Natural killer cell treated with Interleukin-12 subunit alpha and Interleukin-12 subunit beta and Interleukin-15 and Interleukin-18, amount 100 ng/mL, for 72 hours (primary cell): ENCODE measurements around the gene MSL1. TPM values are rescaled to one million over a fixed set of nuclear protein-coding genes. Genes with fewer than 3 reads are reported as not detected.

ENCODE experiments used
- ATAC-seq, 2 donors: fragments of 150-1000 bp; cut with Tn5 transposase in 1 of 2; sonication (Bioruptor Pico), chemical (Tn5 transposase) in 1 of 2; 2 replicates each; pipeline ENCODE4 v1.10.0; 2021
- DNase-seq: peaks from one replicate; pipeline ENCODE4 v3.0.0; 2022; ENCODE audit warnings: low spot score
- H3K27ac Mint-ChIP-seq, 2 donors: 1 replicate in 1 of 2; 2 replicates in 1 of 2; pipeline ENCODE4 v1.8.0; 2022; ENCODE audit warnings: mixed read lengths in 2 of 2, mild to moderate bottlenecking in 1 of 2, moderate library complexity in 1 of 2
- H3K27me3 Mint-ChIP-seq, 2 donors: 1 replicate in 1 of 2; 2 replicates in 1 of 2; pipeline ENCODE4 v1.8.0; 2022; ENCODE audit warnings: mixed read lengths in 2 of 2
- H3K36me3 Mint-ChIP-seq: one replicate; pipeline ENCODE4 v1.8.0; 2022; ENCODE audit warnings: mixed read lengths
- H3K4me1 Mint-ChIP-seq, 2 donors: 1 replicate in 1 of 2; 2 replicates in 1 of 2; pipeline ENCODE4 v1.8.0; 2022; ENCODE audit warnings: low read depth in 2 of 2, mixed read lengths in 2 of 2, mild to moderate bottlenecking in 1 of 2
- H3K4me3 Mint-ChIP-seq: one replicate; pipeline ENCODE4 v1.8.0; 2022; ENCODE audit warnings: mixed read lengths
- H3K9me3 Mint-ChIP-seq: 2 replicates; pipeline ENCODE4 v1.8.0; 2022; ENCODE audit warnings: mixed read lengths
- total RNA-seq, 2 donors: library from RNA; stranded (reverse); gene quantifications; one replicate each; pipeline ENCODE4 v1.2.3, GENCODE V29; 2022

The MSL1 gene
- total RNA-seq, 2 donors from 2014 or later, result 79.8 to 102 TPM

DNA sequence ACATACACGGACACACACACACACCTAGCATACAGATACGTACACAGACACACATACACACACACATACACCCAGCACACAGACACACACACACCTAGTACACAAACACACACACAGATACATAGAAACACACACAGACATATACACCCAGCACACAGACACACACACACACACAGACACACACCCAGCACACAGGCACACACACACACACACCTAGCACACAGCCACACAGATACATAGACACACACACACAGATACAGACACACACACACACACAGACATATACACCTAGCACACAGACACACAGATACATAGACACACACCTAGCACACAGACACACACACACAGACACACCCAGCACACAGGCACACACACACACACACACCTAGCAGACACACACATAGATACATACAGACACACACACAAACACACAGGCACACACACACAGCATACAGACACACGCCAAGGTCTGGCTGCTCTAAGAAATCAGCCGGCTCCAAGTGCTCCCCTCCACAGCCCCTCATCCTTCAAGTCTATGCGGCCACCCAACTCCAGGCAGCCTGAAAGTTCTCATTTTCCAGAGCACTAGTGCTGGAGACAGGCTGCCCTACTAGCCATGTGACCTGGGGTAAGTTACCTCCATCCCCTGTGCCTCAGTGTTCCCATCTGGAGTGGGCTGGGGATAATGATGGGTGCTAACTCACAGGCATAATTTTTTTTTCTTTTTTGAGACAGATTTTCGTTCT lies 34.5 kb upstream of the MSL1 start:
- DNase-seq, result no peak
- Mint-ChIP-seq H3K27me3 (no peaks in the 10 kb centered on the region), H3K27ac (no peak overlapping the region), H3K9me3 (no peaks in the 10 kb centered on the region), H3K4me3 (no peak overlapping the region), H3K4me1 (peaks cover 4 to 6% of the 10 kb centered on the region in 2 donors), H3K36me3 (no peaks in the 10 kb centered on the region)
- no peak for ATAC-seq

GRCh38 chr17:40087903-40088718 lies 33.7 kb upstream of the MSL1 start:
- no peaks in the 10 kb centered on the region for H3K36me3 Mint-ChIP-seq
- no peaks in the 10 kb centered on the region for H3K27me3 Mint-ChIP-seq
- H3K9me3 Mint-ChIP-seq, result no peaks in the 10 kb centered on the region
- no peak overlapping the region for H3K4me3 Mint-ChIP-seq
- ATAC-seq (no peak), DNase-seq (no peak)
- peak overlapping the region in 1 of 2 donors; percentile 72 for H3K27ac Mint-ChIP-seq
- H3K4me1 Mint-ChIP-seq, result peaks cover 4 to 6% of the 10 kb centered on the region in 2 donors

DNA sequence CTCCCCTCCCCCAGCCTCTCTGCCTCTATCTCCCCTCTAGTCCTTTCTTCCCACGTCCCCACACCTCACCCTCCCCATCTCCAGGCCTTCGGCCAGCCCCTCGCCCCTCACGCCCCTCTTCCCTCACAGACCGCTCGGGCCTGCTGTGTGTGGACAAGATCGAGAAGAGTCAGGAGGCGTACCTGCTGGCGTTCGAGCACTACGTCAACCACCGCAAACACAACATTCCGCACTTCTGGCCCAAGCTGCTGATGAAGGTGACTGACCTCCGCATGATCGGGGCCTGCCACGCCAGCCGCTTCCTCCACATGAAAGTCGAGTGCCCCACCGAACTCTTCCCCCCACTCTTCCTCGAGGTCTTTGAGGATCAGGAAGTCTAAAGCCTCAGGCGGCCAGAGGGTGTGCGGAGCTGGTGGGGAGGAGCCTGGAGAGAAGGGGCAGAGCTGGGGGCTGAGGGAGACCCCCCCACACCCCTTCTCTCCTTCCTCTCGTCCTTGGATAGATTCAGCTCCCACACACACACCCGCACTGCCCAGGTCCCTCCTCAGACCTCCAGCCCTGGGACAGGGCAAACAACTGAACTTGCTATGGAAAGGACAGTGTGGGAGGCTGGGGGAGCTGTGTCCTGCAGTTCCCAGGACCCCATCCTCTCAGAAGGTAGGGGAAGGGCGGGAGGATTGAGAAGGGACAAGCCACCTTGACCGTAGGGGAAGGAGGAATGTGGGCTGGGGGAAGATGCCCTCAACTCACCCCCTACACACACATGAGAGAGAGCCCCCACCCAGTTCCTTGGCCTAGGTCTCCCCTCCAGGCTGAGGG lies 32.5 kb upstream of the MSL1 start:
- H3K27me3 Mint-ChIP-seq, result no peaks in the 10 kb centered on the region
- peak overlapping the region; percentile 39 to 72 for H3K27ac Mint-ChIP-seq
- H3K36me3 Mint-ChIP-seq, result no peaks in the 10 kb centered on the region
- H3K4me1 Mint-ChIP-seq, result peaks cover 9 to 16% of the 10 kb centered on the region in 2 donors
- H3K9me3 Mint-ChIP-seq, result no peaks in the 10 kb centered on the region
- ATAC-seq (no peak), DNase-seq (no peak)
- no peak overlapping the region for H3K4me3 Mint-ChIP-seq

DNA sequence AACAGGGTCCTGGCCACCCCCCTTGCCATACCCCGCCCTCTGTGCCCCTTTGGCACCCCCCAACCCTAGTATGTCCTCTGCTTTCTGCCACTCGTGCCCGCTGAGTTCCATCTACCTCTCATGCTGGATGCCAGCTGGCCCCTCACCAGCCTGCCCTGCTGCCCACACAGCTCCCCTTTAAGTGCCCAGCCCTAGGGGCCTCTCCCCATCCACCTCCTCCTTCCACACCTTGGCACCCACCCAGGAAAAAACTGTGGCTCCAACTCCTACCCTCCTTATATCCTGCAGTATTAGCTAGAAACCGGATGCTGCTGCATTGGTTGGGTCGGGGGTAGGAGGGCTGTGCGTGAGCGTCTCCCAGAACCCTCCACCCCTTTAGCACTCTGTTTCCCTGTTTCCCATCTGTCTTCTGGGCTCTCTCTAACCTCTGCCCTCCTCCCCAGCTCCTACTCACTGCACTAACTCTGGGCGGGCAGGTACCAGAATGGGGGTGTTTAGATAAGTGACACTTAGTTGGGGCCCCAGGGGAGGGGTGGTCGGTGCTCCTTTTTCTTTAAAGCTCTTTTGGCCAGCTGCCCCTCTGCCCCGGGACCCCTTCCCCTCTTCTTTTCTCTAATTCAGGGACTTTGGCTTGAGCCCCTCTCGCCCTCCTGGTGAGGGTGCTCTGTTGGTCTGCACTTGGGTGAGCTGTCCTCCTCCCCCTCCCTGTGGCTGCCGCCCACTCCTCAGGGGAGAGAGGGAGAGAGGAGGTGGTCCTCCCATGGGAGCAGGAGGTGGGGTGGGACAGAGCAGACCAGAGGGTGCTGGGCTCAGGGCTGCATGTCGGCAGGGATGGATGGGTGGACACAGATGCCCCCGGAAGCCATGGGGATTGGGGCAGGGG lies 31.3 kb upstream of the MSL1 start:
- ATAC-seq, result no peak
- H3K9me3 Mint-ChIP-seq, result no peaks in the 10 kb centered on the region
- peak overlapping the region in 1 of 2 donors; percentile 39 for H3K27ac Mint-ChIP-seq
- no peaks in the 10 kb centered on the region for H3K27me3 Mint-ChIP-seq
- no peaks in the 10 kb centered on the region for H3K36me3 Mint-ChIP-seq
- peaks cover 11 to 18% of the 10 kb centered on the region in 2 donors for H3K4me1 Mint-ChIP-seq
- H3K4me3 Mint-ChIP-seq, result no peak overlapping the region
- no peak for DNase-seq

- no peaks in the 10 kb centered on the region for H3K36me3 Mint-ChIP-seq
- H3K9me3 Mint-ChIP-seq, result no peaks in the 10 kb centered on the region
- peaks cover 25 to 31% of the 10 kb centered on the region in 2 donors for H3K4me1 Mint-ChIP-seq
- DNase-seq (no peak), ATAC-seq (no peak)
- no peak overlapping the region for H3K4me3 Mint-ChIP-seq
- no peaks in the 10 kb centered on the region for H3K27me3 Mint-ChIP-seq
- no peak overlapping the region for H3K27ac Mint-ChIP-seq
Observed at GRCh38 chr17:40091691-40092397, 29.9 kb upstream of the MSL1 start.

GRCh38 chr17:40092581-40092980 lies 29.2 kb upstream of the MSL1 start:
- Mint-ChIP-seq H3K27ac (no peak overlapping the region), H3K4me3 (no peak overlapping the region), H3K27me3 (no peaks in the 10 kb centered on the region), H3K36me3 (no peaks in the 10 kb centered on the region), H3K4me1 (peaks cover 28 to 32% of the 10 kb centered on the region in 2 donors), H3K9me3 (no peaks in the 10 kb centered on the region)
- ATAC-seq (no peak), DNase-seq (no peak)

DNA sequence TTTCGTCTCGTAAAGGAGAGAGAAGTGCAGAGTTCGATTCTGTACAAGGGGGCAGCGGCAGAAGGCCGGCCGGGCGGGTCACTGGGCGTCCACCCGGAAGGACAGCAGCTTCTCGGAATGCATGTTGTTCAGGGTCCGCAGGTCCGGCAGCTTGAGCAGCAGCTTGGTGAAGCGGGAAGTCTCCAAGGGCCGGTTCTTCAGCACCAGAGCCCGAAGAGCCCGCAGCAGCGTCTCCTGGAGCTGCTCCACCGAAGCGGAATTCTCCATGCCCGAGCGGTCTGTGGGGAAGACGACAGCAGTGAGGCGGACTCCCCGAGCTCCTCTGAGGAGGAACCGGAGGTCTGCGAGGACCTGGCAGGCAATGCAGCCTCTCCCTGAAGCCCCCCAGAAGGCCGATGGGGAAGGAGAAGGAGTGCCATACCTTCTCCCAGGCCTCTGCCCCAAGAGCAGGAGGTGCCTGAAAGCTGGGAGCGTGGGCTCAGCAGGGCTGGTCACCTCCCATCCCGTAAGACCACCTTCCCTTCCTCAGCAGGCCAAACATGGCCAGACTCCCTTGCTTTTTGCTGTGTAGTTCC lies 28.7 kb upstream of the MSL1 start:
- Mint-ChIP-seq H3K4me3 (no peak overlapping the region), H3K27me3 (no peaks in the 10 kb centered on the region), H3K36me3 (no peaks in the 10 kb centered on the region), H3K4me1 (peaks cover 33 to 37% of the 10 kb centered on the region in 2 donors), H3K9me3 (no peaks in the 10 kb centered on the region), H3K27ac (peak overlapping the region; percentile 55 to 63)
- ATAC-seq (no peak), DNase-seq (no peak)

- peaks cover 39 to 43% of the 10 kb centered on the region in 2 donors for H3K4me1 Mint-ChIP-seq
- no peaks in the 10 kb centered on the region for H3K27me3 Mint-ChIP-seq
- no peak overlapping the region for H3K4me3 Mint-ChIP-seq
- no peak for ATAC-seq
- DNase-seq, result no peak
- peaks cover 2% of the 10 kb centered on the region for H3K9me3 Mint-ChIP-seq
- H3K36me3 Mint-ChIP-seq, result no peaks in the 10 kb centered on the region
- peak overlapping the region; percentile 55 to 63 for H3K27ac Mint-ChIP-seq
Observed at GRCh38 chr17:40093580-40094201, 28.1 kb upstream of the MSL1 start.

DNA sequence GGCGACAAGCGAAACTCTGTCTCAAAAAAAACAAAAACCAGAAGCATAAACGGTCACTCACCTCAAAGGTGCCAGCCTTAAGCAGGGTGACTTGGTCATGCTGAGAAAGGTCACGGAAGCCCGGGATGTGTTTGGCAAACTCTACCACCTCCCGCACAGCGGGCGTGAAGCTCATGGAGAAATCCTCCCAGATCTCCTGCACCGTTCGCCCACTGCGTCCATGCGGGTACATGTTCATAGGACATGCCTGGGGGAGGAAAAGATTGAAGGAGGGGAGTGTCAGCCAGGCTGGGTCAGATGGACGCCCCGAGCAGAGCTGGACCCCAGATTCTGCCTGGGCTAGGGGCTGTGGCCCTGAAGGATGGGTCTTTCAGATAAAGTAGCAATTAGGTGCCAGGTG lies 26.9 kb upstream of the MSL1 start:
- DNase-seq (no peak), ATAC-seq (no peak)
- H3K4me1 Mint-ChIP-seq, result peaks cover 48 to 51% of the 10 kb centered on the region in 2 donors
- H3K9me3 Mint-ChIP-seq, result peaks cover 3% of the 10 kb centered on the region
- peak overlapping the region in 1 of 2 donors; percentile 55 for H3K27ac Mint-ChIP-seq
- peak overlapping the region; percentile 2 for H3K4me3 Mint-ChIP-seq
- no peaks in the 10 kb centered on the region for H3K27me3 Mint-ChIP-seq
- no peaks in the 10 kb centered on the region for H3K36me3 Mint-ChIP-seq

GRCh38 chr17:40095351-40095943 lies 26.3 kb upstream of the MSL1 start:
- DNase-seq, result no peak
- no peaks in the 10 kb centered on the region for H3K36me3 Mint-ChIP-seq

DNA sequence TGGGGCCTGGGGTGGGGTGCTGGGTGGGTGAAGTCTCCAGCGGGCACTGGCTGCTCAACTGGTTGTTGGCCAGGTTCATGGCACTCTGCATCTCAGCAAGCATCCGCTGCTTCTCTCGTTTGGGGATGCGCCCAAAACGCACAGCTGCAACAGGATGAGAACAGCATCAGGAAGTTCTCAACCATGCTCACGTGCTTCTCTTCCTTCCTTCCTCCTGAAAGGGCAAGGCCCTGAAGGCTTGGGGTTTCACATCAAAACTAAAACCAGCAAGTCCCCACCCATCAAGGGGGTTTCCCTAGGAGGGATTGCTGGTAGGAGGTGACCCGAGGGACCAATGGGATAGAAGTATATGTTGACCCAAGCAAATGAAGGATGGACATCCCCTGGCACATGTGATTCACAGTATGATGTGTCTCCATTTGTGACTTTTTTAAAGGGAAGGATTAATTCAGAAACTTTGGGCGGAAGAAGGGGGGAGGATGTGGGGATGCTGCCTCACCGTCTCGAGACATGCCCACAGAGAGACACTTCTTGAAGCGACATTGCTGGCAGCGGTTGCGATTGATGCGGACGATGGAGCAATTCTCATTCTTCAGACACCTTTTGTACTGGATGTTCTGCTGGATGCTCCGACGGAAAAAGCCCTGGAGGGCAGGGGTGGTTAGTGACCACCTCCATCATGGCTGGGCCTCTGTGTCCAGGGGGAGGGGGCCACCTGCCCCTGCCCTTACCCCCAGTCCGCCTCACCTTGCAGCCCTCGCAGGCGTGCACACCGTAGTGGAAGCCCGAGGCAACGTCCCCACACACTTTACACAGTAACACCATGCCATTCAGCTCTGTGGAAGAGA lies 25.6 kb upstream of the MSL1 start:
- H3K27ac Mint-ChIP-seq, result peak overlapping the region; percentile 86 to 90
- H3K27me3 Mint-ChIP-seq, result no peaks in the 10 kb centered on the region
- peak; percentile 89 to 94 for ATAC-seq
- peaks cover 3% of the 10 kb centered on the region for H3K9me3 Mint-ChIP-seq
- DNase-seq, result peak; percentile 97
- peaks cover 61 to 64% of the 10 kb centered on the region in 2 donors for H3K4me1 Mint-ChIP-seq
- H3K36me3 Mint-ChIP-seq, result no peaks in the 10 kb centered on the region
- peak overlapping the region; percentile 82 for H3K4me3 Mint-ChIP-seq

More at GRCh38 chr17:40095351-40095943, 26.3 kb upstream of the MSL1 start:
- no peak for ATAC-seq
- H3K9me3 Mint-ChIP-seq, result peaks cover 3% of the 10 kb centered on the region
- H3K4me3 Mint-ChIP-seq, result peak overlapping the region; percentile 82
- no peaks in the 10 kb centered on the region for H3K27me3 Mint-ChIP-seq
- peaks cover 54 to 56% of the 10 kb centered on the region in 2 donors for H3K4me1 Mint-ChIP-seq
- H3K27ac Mint-ChIP-seq, result peak overlapping the region; percentile 86 to 90
